ENCODE results near the gene LSAMP.

DNA sequence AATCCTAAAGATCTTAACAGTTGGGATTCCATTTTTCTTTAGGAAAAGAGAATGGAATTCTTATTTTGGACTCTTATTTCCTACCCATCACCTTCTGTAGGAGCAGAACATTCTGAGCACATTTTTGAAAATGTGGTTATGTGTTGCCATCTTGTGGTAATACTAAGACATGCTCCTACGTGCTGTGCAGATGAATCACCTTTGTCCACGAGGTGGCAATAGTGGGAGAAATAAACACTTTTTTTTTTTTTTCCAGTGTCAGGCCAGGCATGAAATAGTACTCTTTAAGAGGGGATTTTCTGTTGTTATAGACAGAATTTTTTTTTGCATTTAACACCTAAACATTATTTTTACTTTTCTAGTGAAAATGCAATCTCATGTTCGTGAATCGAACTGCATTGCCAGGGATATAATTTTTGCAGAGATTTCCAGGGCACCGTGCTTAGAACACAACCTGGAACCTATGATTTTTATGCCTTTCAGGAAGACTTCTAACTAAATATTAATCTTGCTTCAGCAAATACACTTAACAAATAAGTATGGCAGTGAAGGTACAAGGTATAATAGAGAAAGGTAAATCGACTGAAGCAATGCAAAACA is 625.4 kb downstream of the LSAMP start:
- TF ChIP-seq, protein P1, sequence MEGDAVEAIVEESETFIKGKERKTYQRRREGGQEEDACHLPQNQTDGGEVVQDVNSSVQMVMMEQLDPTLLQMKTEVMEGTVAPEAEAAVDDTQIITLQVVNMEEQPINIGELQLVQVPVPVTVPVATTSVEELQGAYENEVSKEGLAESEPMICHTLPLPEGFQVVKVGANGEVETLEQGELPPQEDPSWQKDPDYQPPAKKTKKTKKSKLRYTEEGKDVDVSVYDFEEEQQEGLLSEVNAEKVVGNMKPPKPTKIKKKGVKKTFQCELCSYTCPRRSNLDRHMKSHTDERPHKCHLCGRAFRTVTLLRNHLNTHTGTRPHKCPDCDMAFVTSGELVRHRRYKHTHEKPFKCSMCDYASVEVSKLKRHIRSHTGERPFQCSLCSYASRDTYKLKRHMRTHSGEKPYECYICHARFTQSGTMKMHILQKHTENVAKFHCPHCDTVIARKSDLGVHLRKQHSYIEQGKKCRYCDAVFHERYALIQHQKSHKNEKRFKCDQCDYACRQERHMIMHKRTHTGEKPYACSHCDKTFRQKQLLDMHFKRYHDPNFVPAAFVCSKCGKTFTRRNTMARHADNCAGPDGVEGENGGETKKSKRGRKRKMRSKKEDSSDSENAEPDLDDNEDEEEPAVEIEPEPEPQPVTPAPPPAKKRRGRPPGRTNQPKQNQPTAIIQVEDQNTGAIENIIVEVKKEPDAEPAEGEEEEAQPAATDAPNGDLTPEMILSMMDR (IDR thresholded peaks at IDR 0.05): peak; percentile 79 to 92 (median 86)
- no peak for TF ChIP-seq POLR2A (IDR thresholded peaks at IDR 0.05)

Data from esophagus squamous epithelium (tissue), 4 donors.